Measurements from ENCODE around the gene DIS3L.

DNA sequence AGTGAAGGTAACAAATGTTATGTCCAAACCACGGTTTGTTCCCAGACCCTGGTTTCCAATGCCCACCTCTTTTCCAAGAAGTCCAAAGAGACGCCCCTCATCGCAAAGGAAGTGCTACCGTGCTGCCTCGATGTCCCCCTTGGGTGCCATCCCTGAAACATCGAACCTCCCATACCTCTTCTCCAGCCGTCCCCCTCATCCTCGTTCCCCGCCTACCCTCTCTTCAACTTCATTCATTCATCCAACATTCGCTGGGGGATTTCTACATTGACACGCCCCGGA, 62.6 kb downstream of the DIS3L start:
- no peak for TF ChIP-seq REPIN1 (CRISPR knock-in tag; IDR thresholded peaks at IDR 0.05; ENCODE audit: borderline replicate concordance, low read depth)
- TF ChIP-seq EZH2 (conservative IDR thresholded peaks at IDR 0.05; ENCODE audit: low read depth, low read length) = no peak
- TF ChIP-seq CHD2 (IDR thresholded peaks at IDR 0.05; ENCODE audit: low read depth, low read length) = no peak
- TF ChIP-seq, protein P1, sequence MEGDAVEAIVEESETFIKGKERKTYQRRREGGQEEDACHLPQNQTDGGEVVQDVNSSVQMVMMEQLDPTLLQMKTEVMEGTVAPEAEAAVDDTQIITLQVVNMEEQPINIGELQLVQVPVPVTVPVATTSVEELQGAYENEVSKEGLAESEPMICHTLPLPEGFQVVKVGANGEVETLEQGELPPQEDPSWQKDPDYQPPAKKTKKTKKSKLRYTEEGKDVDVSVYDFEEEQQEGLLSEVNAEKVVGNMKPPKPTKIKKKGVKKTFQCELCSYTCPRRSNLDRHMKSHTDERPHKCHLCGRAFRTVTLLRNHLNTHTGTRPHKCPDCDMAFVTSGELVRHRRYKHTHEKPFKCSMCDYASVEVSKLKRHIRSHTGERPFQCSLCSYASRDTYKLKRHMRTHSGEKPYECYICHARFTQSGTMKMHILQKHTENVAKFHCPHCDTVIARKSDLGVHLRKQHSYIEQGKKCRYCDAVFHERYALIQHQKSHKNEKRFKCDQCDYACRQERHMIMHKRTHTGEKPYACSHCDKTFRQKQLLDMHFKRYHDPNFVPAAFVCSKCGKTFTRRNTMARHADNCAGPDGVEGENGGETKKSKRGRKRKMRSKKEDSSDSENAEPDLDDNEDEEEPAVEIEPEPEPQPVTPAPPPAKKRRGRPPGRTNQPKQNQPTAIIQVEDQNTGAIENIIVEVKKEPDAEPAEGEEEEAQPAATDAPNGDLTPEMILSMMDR (CRISPR knock-in tag; IDR thresholded peaks at IDR 0.05) = no peak
- TF ChIP-seq TAF1 (CRISPR knock-in tag; IDR thresholded peaks at IDR 0.05) = no peak
- TF ChIP-seq BHLHE40 (IDR thresholded peaks at IDR 0.05; ENCODE audit: low read length) = no peak
- no peak for TF ChIP-seq ESRRA (CRISPR knock-in tag; IDR thresholded peaks at IDR 0.05; ENCODE audit: low read depth)

Measured in HepG2 (cell line).